ENCODE measurements around the gene PCDHGA7. TPM values are rescaled to one million over a fixed set of nuclear protein-coding genes. Genes with fewer than 3 reads are reported as not detected.
"Not testable (repeated sequence)": the region's sequence is repeated elsewhere in the genome, so short reads cannot be mapped to it uniquely, and the experiment has no call there.

Gene PCDHGA7
- polyA plus RNA-seq, 1 experiment = 3.6 TPM

DNA sequence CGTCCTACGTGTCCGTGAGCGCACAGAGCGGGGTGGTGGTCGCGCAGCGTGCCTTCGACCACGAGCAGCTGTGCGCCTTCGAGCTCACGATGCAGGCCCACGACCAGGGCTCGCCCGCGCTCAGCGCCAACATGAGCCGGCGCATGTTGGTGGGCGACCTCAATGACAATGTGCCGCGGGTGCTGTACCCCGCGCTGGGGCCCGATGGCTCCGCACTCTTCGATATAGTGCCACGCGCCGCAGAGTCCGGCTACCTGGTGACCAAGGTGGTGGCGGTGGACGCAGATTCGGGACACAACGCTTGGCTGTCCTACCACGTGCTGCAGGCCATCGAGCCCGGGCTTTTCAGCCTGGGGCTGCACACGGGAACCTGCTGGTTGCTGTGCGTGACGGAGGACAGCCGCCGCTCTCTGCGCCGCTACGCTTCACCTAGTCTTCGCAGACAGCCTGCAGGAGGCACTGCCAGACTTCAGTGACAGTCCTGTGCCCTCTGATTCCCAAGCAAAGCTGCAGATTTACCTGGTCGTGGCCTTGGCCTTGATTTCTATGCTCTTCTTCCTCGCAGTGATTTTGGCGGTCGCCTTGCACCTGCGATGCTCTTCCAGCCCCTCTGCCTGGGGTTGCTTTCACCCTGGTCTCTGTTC is 45.4 kb downstream of the PCDHGA7 start:
- no peak for DNase-seq (ENCODE audit: low read depth)
- CTCF ChIA-PET = interaction anchor here (0.6 to 5.2 kb wide), 3 partner anchors 15 to 130 kb away, joined by 3 to 72 read pairs (median 4); no protein-coding TSS in a partner anchor

DNA sequence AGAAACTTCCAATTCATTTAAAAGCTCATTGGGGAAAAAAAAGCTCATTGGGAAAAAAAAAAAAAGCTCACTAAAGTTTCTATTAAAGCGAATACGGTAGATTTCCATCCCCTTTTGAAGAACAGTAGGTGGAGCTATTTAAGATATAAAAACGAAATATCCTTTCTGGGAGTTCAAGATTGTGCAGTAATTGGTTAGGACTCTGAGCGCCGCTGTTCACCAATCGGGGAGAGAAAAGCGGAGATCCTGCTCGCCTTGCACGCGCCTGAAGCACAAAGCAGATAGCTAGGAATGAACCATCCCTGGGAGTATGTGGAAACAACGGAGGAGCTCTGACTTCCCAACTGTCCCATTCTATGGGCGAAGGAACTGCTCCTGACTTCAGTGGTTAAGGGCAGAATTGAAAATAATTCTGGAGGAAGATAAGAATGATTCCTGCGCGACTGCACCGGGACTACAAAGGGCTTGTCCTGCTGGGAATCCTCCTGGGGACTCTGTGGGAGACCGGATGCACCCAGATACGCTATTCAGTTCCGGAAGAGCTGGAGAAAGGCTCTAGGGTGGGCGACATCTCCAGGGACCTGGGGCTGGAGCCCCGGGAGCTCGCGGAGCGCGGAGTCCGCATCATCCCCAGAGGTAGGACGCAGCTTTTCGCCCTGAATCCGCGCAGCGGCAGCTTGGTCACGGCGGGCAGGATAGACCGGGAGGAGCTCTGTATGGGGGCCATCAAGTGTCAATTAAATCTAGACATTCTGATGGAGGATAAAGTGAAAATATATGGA is 48.0 kb downstream of the PCDHGA7 start, which contains the start of gene PCDHGA12:
Gene PCDHGA12 (plus strand): TSS at position 176 of the 782 bp plus-strand sequence. CDS start 253 bp downstream, at position 429.
- Histone ChIP-seq H3K4me3 (ENCODE audit: low read depth, low read length) (peak within 1 kb of the TSS; percentile 39), H3K27me3 (ENCODE audit: control insufficient read depth, insufficient read depth, low read length) (no peaks in the 10 kb centered on the region), H3K36me3 (ENCODE audit: control insufficient read depth, insufficient read depth, low read length) (no peaks in the 10 kb centered on the region; the same call in none of the 2 replicates)
- DNase-seq (ENCODE audit: low read depth) = no peak
- ChIA-PET POLR2A (interaction anchor here (0.6 to 1.5 kb wide), 3 partner anchors 11 to 46 kb away, joined by 4 to 7 read pairs (median 5); no protein-coding TSS in a partner anchor), CTCF (interaction anchor here (0.6 to 5.2 kb wide), 26 partner anchors 8 to 143 kb away, joined by 3 to 72 read pairs (median 4); partner anchors contain the start of genes PCDHGA11, PCDHGA3, PCDHGB7 and PCDHGC3)
- peak; percentile 59 for TF ChIP-seq CTCF (IDR thresholded peaks at IDR 0.05; ENCODE audit: insufficient read depth, low read depth, low read length)

More for the DNA sequence above, 45.4 kb downstream of the PCDHGA7 start:
- H3K27me3 ChIP-seq (ENCODE audit: control insufficient read depth, insufficient read depth, low read length) = no peaks in the 10 kb centered on the region
- H3K4me3 ChIP-seq (ENCODE audit: low read depth, low read length) = no peak overlapping the region
- TF ChIP-seq CTCF (IDR thresholded peaks at IDR 0.05; ENCODE audit: insufficient read depth, low read depth, low read length) = no peak
- POLR2A ChIA-PET = no interaction called here
- no peaks in the 10 kb centered on the region; the same call in none of the 2 replicates for H3K36me3 ChIP-seq (ENCODE audit: control insufficient read depth, insufficient read depth, low read length)

GRCh38 chr5:141431286-141431685 is 48.7 kb downstream of the PCDHGA7 start:
- no peak for TF ChIP-seq CTCF (IDR thresholded peaks at IDR 0.05; ENCODE audit: insufficient read depth, low read depth, low read length)
- DNase-seq (ENCODE audit: low read depth) = no peak
- ChIA-PET CTCF (interaction anchor here (0.9 to 5.2 kb wide), 12 partner anchors 8 to 130 kb away, joined by 3 to 72 read pairs (median 9); partner anchors contain the start of genes PCDHGA11, PCDHGB7 and PCDHGC3), POLR2A (interaction anchor here (1.5 kb wide), 1 partner anchor 45 kb away, joined by 7 read pairs; no protein-coding TSS in a partner anchor)
- Histone ChIP-seq H3K4me3 (ENCODE audit: low read depth, low read length) (peak overlapping the region; percentile 39), H3K36me3 (ENCODE audit: control insufficient read depth, insufficient read depth, low read length) (no peaks in the 10 kb centered on the region; the same call in none of the 2 replicates), H3K27me3 (ENCODE audit: control insufficient read depth, insufficient read depth, low read length) (no peaks in the 10 kb centered on the region)

DNA sequence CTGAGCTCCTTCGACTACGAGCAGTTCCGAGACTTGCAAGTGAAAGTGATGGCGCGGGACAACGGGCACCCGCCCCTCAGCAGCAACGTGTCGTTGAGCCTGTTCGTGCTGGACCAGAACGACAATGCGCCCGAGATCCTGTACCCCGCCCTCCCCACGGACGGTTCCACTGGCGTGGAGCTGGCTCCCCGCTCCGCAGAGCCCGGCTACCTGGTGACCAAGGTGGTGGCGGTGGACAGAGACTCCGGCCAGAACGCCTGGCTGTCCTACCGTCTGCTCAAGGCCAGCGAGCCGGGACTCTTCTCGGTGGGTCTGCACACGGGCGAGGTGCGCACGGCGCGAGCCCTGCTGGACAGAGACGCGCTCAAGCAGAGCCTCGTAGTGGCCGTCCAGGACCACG is 49.8 kb downstream of the PCDHGA7 start:
- H3K36me3 ChIP-seq (ENCODE audit: control insufficient read depth, insufficient read depth, low read length); DNase-seq (ENCODE audit: low read depth); H3K4me3 ChIP-seq (ENCODE audit: low read depth, low read length); POLR2A ChIA-PET; H3K27me3 ChIP-seq (ENCODE audit: control insufficient read depth, insufficient read depth, low read length): not testable (repeated sequence)
- CTCF ChIA-PET = interaction anchor here (1.1 to 5.2 kb wide), 4 partner anchors 11 to 126 kb away, joined by 3 to 72 read pairs (median 14); partner anchors contain the start of gene PCDHGA11

DNA sequence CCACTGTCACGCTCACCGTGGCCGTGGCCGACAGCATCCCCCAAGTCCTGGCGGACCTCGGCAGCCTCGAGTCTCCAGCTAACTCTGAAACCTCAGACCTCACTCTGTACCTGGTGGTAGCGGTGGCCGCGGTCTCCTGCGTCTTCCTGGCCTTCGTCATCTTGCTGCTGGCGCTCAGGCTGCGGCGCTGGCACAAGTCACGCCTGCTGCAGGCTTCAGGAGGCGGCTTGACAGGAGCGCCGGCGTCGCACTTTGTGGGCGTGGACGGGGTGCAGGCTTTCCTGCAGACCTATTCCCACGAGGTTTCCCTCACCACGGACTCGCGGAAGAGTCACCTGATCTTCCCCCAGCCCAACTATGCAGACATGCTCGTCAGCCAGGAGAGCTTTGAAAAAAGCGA is 50.2 kb downstream of the PCDHGA7 start:
- H3K36me3 ChIP-seq (ENCODE audit: control insufficient read depth, insufficient read depth, low read length); H3K27me3 ChIP-seq (ENCODE audit: control insufficient read depth, insufficient read depth, low read length); DNase-seq (ENCODE audit: low read depth); POLR2A ChIA-PET; H3K4me3 ChIP-seq (ENCODE audit: low read depth, low read length): not testable (repeated sequence)
- CTCF ChIA-PET = interaction anchor here (1.1 to 5.2 kb wide), 4 partner anchors 11 to 125 kb away, joined by 3 to 72 read pairs (median 14); partner anchors contain the start of gene PCDHGA11
